Endodermal cell (in vitro differentiated cells): Measurements from ENCODE around the gene INO80C. TPM values are rescaled to one million over a fixed set of nuclear protein-coding genes. Genes with fewer than 3 reads are reported as not detected.
"Not testable (repeated sequence)": the region's sequence is repeated elsewhere in the genome, so short reads cannot be mapped to it uniquely, and the experiment has no call there.

Experiments
- DNase-seq: peaks from one replicate; pipeline ENCODE4 v3.0.0-alpha.2; 2017
- H3K27ac ChIP-seq: 2 replicates; pipeline ENCODE4 v1.5.1; 2013; ENCODE audit warnings: mild to moderate bottlenecking, low read depth, low read length, moderate library complexity
- H3K27me3 ChIP-seq: 2 replicates; pipeline ENCODE4 v1.6.1; 2013; ENCODE audit warnings: mild to moderate bottlenecking, low read length, moderate library complexity; ENCODE audit not compliant: insufficient read depth, control insufficient read depth, poor library complexity, severe bottlenecking
- H3K36me3 ChIP-seq: 2 replicates; pipeline ENCODE4 v1.7.0; 2013; ENCODE audit warnings: mild to moderate bottlenecking, low read length, moderate library complexity; ENCODE audit not compliant: control insufficient read depth, insufficient read depth
- H3K4me1 ChIP-seq: one replicate; pipeline ENCODE4 v1.7.0; 2013; ENCODE audit warnings: low read length; ENCODE audit not compliant: control insufficient read depth, insufficient read depth
- H3K4me3 ChIP-seq: 2 replicates; pipeline ENCODE4 v1.5.1; 2013; ENCODE audit warnings: mild to moderate bottlenecking, low read length, moderate library complexity
- H3K9ac ChIP-seq: 2 replicates; pipeline ENCODE4 v1.6.1; 2013; ENCODE audit warnings: mild to moderate bottlenecking, low read length, moderate library complexity; ENCODE audit not compliant: poor library complexity, severe bottlenecking; ENCODE audit errors: extremely low read depth
- H3K9me3 ChIP-seq: 2 replicates; pipeline ENCODE4 v1.6.1; 2013; ENCODE audit warnings: mild to moderate bottlenecking, low read length, moderate library complexity; ENCODE audit not compliant: control insufficient read depth
- H3K27ac Mint-ChIP-seq: 2 replicates; pipeline ENCODE4 v1.8.0; 2020; ENCODE audit warnings: mixed read lengths
- H3K27me3 Mint-ChIP-seq: 2 replicates; pipeline ENCODE4 v1.8.0; 2021; ENCODE audit warnings: mild to moderate bottlenecking, mixed read lengths; ENCODE audit not compliant: insufficient read depth
- H3K36me3 Mint-ChIP-seq: 2 replicates; pipeline ENCODE4 v1.8.0; 2020; ENCODE audit warnings: low read depth, mixed read lengths
- H3K4me1 Mint-ChIP-seq: 2 replicates; pipeline ENCODE4 v1.8.0; 2020; ENCODE audit warnings: mixed read lengths
- H3K4me3 Mint-ChIP-seq: 2 replicates; pipeline ENCODE4 v1.8.0; 2020; ENCODE audit warnings: mild to moderate bottlenecking, moderate library complexity, mixed read lengths
- H3K9me3 Mint-ChIP-seq: 2 replicates; pipeline ENCODE4 v1.8.0; 2020; ENCODE audit warnings: mild to moderate bottlenecking, mixed read lengths
- WGBS, 2 experiments: methylation state at CpG; one replicate each; pipeline versions ENCODE4 v1.1.5 to v1.1.7; 2013; ENCODE audit warnings: missing lambda C conversion rate in 2 of 2, mixed read lengths in 1 of 2; ENCODE audit not compliant: insufficient coverage in 1 of 2, insufficient read length in 1 of 2; 5-methylcytosine and 5-hydroxymethylcytosine counted together
- total RNA-seq, 2 donors: library from RNA; stranded (reverse); fragmentation: NEBNext Ultra II Directional in 1 of 2; extraction: Animal tissue kit (Norgen Biotek cat#: 25700) in 1 of 2; gene quantifications; 2 replicates in 1 of 2; 3 replicates in 1 of 2; pipeline ENCODE4 v1.2.1, GENCODE V29; 2021
- TF ChIP-seq, protein P1 (sequence below): fragments of 200-600 bp; sonication (generic); conservative IDR thresholded peaks from 2 replicates; pipeline ENCODE4 v1.5.0; 2021; ENCODE audit warnings: antibody characterized with exemption, mild to moderate bottlenecking

Gene INO80C
- total RNA-seq, 2 donors from 2014 or later = 31.1 to 31.9 TPM

DNA sequence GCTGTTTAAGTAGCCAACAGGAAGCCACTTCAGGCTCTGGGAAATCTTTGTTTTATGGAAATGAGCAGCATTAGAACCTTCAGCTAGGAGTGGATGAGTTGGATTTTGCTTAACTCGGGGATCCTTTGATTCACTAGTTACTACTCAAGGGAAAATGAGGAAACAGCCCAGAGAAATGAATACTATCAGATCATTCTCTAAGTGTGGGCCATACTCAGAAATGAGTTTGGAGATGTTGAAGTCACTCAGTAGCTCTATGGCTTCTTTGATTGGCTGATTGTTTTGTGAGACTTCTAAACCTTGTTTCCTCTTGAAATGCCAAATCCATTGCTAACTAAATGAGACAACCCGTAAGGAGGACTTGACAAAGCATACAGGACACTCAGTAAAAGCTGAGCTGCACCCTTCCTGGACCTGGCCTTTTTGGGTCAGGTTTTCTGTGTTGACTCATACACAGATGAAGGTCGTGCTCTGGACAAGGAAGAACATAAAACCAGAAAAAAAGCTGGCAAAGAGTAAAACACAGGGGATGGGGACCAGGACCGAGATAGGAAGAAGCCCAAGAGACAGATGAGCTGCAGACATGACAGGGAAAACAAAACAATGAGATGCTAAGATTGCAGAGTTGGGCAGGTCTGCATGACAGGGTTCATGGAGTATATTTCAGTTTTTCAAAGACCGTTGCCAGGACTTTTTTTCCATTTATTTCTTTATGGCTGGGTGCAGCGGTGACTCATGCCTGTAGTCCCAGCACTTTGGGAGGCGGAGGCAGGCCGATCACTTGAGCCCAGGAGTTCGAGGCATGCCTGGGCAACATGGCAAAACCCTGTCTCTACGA, 41.6 kb downstream of the INO80C start:
- H3K4me1 ChIP-seq = peaks cover 9% of the 10 kb centered on the region
- H3K4me3 ChIP-seq = no peak overlapping the region
- no peak overlapping the region for H3K9ac ChIP-seq
- no peak overlapping the region for H3K4me3 Mint-ChIP-seq
- peaks cover 2% of the 10 kb centered on the region for H3K9me3 Mint-ChIP-seq
- peaks cover 17% of the 10 kb centered on the region for H3K4me1 Mint-ChIP-seq
- no peak for DNase-seq
- no peak overlapping the region for H3K27ac ChIP-seq
- no peaks in the 10 kb centered on the region for H3K36me3 ChIP-seq
- TF ChIP-seq, protein P1, sequence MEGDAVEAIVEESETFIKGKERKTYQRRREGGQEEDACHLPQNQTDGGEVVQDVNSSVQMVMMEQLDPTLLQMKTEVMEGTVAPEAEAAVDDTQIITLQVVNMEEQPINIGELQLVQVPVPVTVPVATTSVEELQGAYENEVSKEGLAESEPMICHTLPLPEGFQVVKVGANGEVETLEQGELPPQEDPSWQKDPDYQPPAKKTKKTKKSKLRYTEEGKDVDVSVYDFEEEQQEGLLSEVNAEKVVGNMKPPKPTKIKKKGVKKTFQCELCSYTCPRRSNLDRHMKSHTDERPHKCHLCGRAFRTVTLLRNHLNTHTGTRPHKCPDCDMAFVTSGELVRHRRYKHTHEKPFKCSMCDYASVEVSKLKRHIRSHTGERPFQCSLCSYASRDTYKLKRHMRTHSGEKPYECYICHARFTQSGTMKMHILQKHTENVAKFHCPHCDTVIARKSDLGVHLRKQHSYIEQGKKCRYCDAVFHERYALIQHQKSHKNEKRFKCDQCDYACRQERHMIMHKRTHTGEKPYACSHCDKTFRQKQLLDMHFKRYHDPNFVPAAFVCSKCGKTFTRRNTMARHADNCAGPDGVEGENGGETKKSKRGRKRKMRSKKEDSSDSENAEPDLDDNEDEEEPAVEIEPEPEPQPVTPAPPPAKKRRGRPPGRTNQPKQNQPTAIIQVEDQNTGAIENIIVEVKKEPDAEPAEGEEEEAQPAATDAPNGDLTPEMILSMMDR = no peak
- no peaks in the 10 kb centered on the region for H3K36me3 Mint-ChIP-seq
- H3K27ac Mint-ChIP-seq = no peak overlapping the region
- H3K9me3 ChIP-seq = no peaks in the 10 kb centered on the region
- 87 to 93% methylated on average over 6 to 10 of the region's 10 CpGs for WGBS, 2 experiments
- no peaks in the 10 kb centered on the region for H3K27me3 ChIP-seq
- H3K27me3 Mint-ChIP-seq = no peaks in the 10 kb centered on the region

DNA sequence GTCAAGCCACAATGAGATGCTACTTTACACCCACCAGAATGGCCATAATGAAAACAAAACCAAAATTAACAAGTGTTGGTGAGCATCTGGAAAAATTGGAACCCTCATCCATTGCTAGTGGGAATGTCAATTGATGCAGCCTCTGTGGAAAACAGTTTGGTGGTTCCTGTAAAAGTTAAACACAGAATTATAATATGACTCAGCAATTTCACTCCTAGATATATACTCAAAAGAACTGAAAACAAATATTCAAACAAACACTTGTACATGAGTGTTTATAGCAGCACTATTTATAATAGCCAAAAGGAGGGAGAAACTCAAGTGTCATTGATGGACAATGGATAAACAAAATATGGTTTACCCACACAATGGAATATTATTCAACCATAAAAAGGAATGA, 43.0 kb downstream of the INO80C start:
- Mint-ChIP-seq H3K27me3 (no peaks in the 10 kb centered on the region), H3K4me3 (no peak overlapping the region), H3K36me3 (no peaks in the 10 kb centered on the region), H3K9me3 (peaks cover 2% of the 10 kb centered on the region), H3K27ac (no peak overlapping the region), H3K4me1 (peaks cover 17% of the 10 kb centered on the region)
- TF ChIP-seq, protein P1 = no peak
- no peak overlapping the region for H3K4me3 ChIP-seq
- no peak for DNase-seq
- no peaks in the 10 kb centered on the region for H3K9me3 ChIP-seq
- H3K27ac ChIP-seq = no peak overlapping the region
- H3K36me3 ChIP-seq = no peaks in the 10 kb centered on the region
- no peaks in the 10 kb centered on the region for H3K27me3 ChIP-seq
- H3K9ac ChIP-seq = no peak overlapping the region
- H3K4me1 ChIP-seq = peaks cover 9% of the 10 kb centered on the region

DNA sequence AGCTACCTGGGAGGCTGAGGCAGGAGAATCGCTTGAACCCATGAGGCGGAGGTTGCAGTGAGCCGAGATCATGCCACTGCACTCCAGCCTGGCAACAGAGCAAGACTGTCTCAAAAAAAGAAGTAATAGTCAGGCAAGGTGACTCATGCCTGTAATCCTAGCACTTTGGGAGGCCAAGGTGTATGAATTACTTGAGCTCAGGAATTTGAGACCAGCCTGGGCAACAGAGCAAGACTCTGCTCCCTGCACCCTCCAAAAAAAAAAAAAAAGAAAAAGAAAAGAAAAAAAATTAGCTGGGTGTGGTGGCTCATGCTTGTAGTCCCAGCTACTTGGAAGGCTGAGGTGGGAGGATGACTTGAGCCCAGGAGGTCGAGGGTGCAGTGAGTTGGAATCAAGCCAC, 44.7 kb downstream of the INO80C start:
- not testable (repeated sequence) for DNase-seq, H3K27me3 ChIP-seq, H3K27ac Mint-ChIP-seq, H3K9ac ChIP-seq, H3K4me1 ChIP-seq, H3K4me1 Mint-ChIP-seq, H3K9me3 Mint-ChIP-seq, H3K27ac ChIP-seq, H3K4me3 Mint-ChIP-seq, H3K36me3 Mint-ChIP-seq, H3K9me3 ChIP-seq, H3K4me3 ChIP-seq, H3K27me3 Mint-ChIP-seq, H3K36me3 ChIP-seq
- WGBS, 2 experiments = 90 to 94% methylated on average over 3 to 4 of the region's 4 CpGs

DNA sequence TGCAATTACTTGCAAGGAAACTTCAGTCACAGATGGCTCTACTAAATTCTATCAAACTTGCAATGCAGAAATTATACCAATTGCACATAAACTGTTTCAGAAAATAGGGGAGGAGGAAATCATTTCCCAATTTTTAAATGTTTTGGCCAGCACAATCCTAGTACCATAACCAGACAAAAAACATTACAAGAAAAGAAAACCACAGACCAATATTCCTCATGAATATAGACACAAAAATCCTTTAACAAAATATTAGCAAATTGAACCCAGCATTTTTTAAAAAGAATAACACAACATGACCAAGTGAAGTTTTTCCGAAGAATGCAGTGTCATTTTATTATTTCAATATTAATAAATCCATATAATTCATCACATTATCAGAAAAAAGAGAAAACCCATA, 45.8 kb downstream of the INO80C start:
- peaks cover 2% of the 10 kb centered on the region for H3K9me3 Mint-ChIP-seq
- TF ChIP-seq, protein P1 = no peak
- H3K36me3 Mint-ChIP-seq = no peaks in the 10 kb centered on the region
- H3K36me3 ChIP-seq = no peaks in the 10 kb centered on the region
- no peak overlapping the region for H3K4me3 Mint-ChIP-seq
- no peak overlapping the region for H3K27ac ChIP-seq
- no peaks in the 10 kb centered on the region for H3K27me3 Mint-ChIP-seq
- no peaks in the 10 kb centered on the region for H3K9me3 ChIP-seq
- no peak overlapping the region for H3K27ac Mint-ChIP-seq
- WGBS, 2 experiments = 100% methylated on average over 1 of the region's 1 CpG; no CpG with 5 or more reads in 1 of the 2 experiments
- no peaks in the 10 kb centered on the region for H3K27me3 ChIP-seq
- H3K4me1 Mint-ChIP-seq = peaks cover 10% of the 10 kb centered on the region
- H3K4me3 ChIP-seq = no peak overlapping the region
- H3K9ac ChIP-seq = no peak overlapping the region
- no peaks in the 10 kb centered on the region for H3K4me1 ChIP-seq
- DNase-seq = no peak
